HT-29 (cell line): Measurements from ENCODE around the gene TCEAL9. TPM values are rescaled to one million over a fixed set of nuclear protein-coding genes. Genes with fewer than 3 reads are reported as not detected.

ENCODE experiments used
- small RNA-seq: library from RNA; depleted of rRNA; stranded (forward); fragments of <200 nt; gene quantifications from one replicate; pipeline ENCODE3, GENCODE V24; 2014
- total RNA-seq: library from RNA; depleted of rRNA; stranded (reverse); fragments of >200 nt; shearing (Covaris generic); gene quantifications from 2 replicates; pipeline ENCODE4 v1.2.3, GENCODE V29; 2014; rRNA removed

TCEAL9 gene
- total RNA-seq, 1 experiment from 2014 or later: 11.8 TPM

Small RNA genes lying within 50 kb of the gene (small RNA-seq; reads per million reads assigned to genes)
- not detected for gene Z92846.1

Other genes starting within 250 kb of the TCEAL9 start
- not detected in 2 replicates for gene BEX4, start 141.4 kb upstream of the TCEAL9 start, total RNA-seq
- 6.7 and 8.1 TPM in 2 replicates for gene TCEAL8, start 101.4 kb upstream of the TCEAL9 start, total RNA-seq
- gene TCEAL5, start 79.8 kb upstream of the TCEAL9 start, total RNA-seq: not detected in 2 replicates
- gene BEX2, start 45.5 kb upstream of the TCEAL9 start, total RNA-seq: not detected in 2 replicates
- gene TCEAL7, start 26.3 kb upstream of the TCEAL9 start, total RNA-seq: not detected in 2 replicates
- gene BEX3, start 20.0 kb downstream of the TCEAL9 start, total RNA-seq: not detected in 2 replicates
- gene RAB40A, start 163.0 kb downstream of the TCEAL9 start, total RNA-seq: not detected in 2 replicates
- 2.2 and 3.2 TPM in 2 replicates for gene TCEAL4, start 229.0 kb downstream of the TCEAL9 start, total RNA-seq